HepG2 (cell line): ENCODE results near the gene ZPR1. TPM values are rescaled to one million over a fixed set of nuclear protein-coding genes. Genes with fewer than 3 reads are reported as not detected.

Source experiments
- ATF7 ChIP-seq, 2 experiments: fragments of 450-650 bp in 1 of 2; sonication (generic) in 1 of 2; formaldehyde crosslinking in 1 of 2; IDR thresholded peaks; 2 replicates each; pipeline versions ENCODE4 v1.4.0 to v1.6.1; 2016 to 2020; ENCODE audit warnings: antibody characterized with exemption in 1 of 2, mild to moderate bottlenecking in 1 of 2, missing genetic modification reagents in 1 of 2
- CCAR2 ChIP-seq: fragments of 200-400 bp; formaldehyde crosslinking; optimal IDR thresholded peaks from 2 replicates; pipeline ENCODE3; 2018; ENCODE audit warnings: low read depth, mild to moderate bottlenecking, low read length, moderate library complexity
- EHMT2 ChIP-seq: fragments of 200-600 bp; sonication (generic); IDR thresholded peaks from 2 replicates; pipeline ENCODE4 v1.7.0; 2017; ENCODE audit warnings: antibody characterized with exemption, low read depth, low read length, borderline replicate concordance
- EP300 ChIP-seq, 3 experiments: sonication (generic) in 1 of 3; formaldehyde crosslinking in 1 of 3; IDR thresholded peaks; 2 replicates each; pipeline versions ENCODE4 v1.5.1 to v1.6.1; 2011 to 2020; ENCODE audit warnings: low read depth in 2 of 3, low read length in 2 of 3, borderline replicate concordance in 1 of 3, improper control_type of control experiment in 1 of 3, mild to moderate bottlenecking in 1 of 3, missing genetic modification reagents in 1 of 3, moderate library complexity in 1 of 3
- HNF1A ChIP-seq, 2 experiments: sonication (generic) in 1 of 2; formaldehyde crosslinking in 1 of 2; IDR thresholded peaks; 2 replicates each; pipeline versions ENCODE4 v1.4.0 to v1.6.1; 2016 to 2020; ENCODE audit warnings: borderline replicate concordance in 1 of 2, low read depth in 1 of 2, mild to moderate bottlenecking in 1 of 2, missing genetic modification reagents in 1 of 2
- LBX2 ChIP-seq: sonication (generic); formaldehyde crosslinking; IDR thresholded peaks from 2 replicates; pipeline ENCODE4 v1.5.0; 2020; ENCODE audit warnings: missing genetic modification reagents, mild to moderate bottlenecking, borderline replicate concordance
- MYC ChIP-seq: sonication (generic); formaldehyde crosslinking; IDR thresholded peaks from 2 replicates; pipeline ENCODE4 v1.9.0; 2021; ENCODE audit warnings: missing genetic modification reagents, borderline replicate concordance
- NAIF1 ChIP-seq: sonication (generic); formaldehyde crosslinking; IDR thresholded peaks from 2 replicates; pipeline ENCODE4 v1.5.0; 2020; ENCODE audit warnings: mild to moderate bottlenecking, missing genetic modification reagents, borderline replicate concordance
- NCOA5 ChIP-seq: sonication (generic); formaldehyde crosslinking; IDR thresholded peaks from 2 replicates; pipeline ENCODE4 v1.4.0; 2020; ENCODE audit warnings: missing genetic modification reagents
- NFKBIZ ChIP-seq: IDR thresholded peaks from 2 replicates; pipeline ENCODE4 v1.6.1; 2018; ENCODE audit warnings: missing genetic modification reagents, missing compliant biosample characterization
- PBX2 ChIP-seq: IDR thresholded peaks from 2 replicates; pipeline ENCODE4 v1.6.1; 2016; ENCODE audit warnings: control low read depth
- POLR2AphosphoS2 ChIP-seq: IDR thresholded peaks from 2 replicates; pipeline ENCODE4 v1.6.1; 2011; ENCODE audit warnings: low read depth, low read length, improper control_type of control experiment
- RFX5 ChIP-seq: IDR thresholded peaks from 2 replicates; pipeline ENCODE4 v1.6.1; 2011; ENCODE audit warnings: low read depth, low read length, improper control_type of control experiment
- SATB2 ChIP-seq: sonication (generic); formaldehyde crosslinking; IDR thresholded peaks from 2 replicates; pipeline ENCODE4 v1.5.0; 2020; ENCODE audit warnings: missing genetic modification reagents
- SPEN ChIP-seq: sonication (generic); formaldehyde crosslinking; IDR thresholded peaks from 2 replicates; pipeline ENCODE4 v1.5.1; 2020; ENCODE audit warnings: low read depth, mild to moderate bottlenecking, missing genetic modification reagents
- ZEB1 ChIP-seq: IDR thresholded peaks from 2 replicates; pipeline ENCODE4 v1.6.1; 2012; ENCODE audit warnings: mild to moderate bottlenecking, low read depth, inconsistent platforms; ENCODE audit not compliant: insufficient replicate concordance
- ZNF121 ChIP-seq: sonication (generic); formaldehyde crosslinking; IDR thresholded peaks from 2 replicates; pipeline ENCODE4 v1.5.0; 2020; ENCODE audit warnings: mild to moderate bottlenecking, missing genetic modification reagents
- ZNF225 ChIP-seq: sonication (generic); formaldehyde crosslinking; IDR thresholded peaks from 2 replicates; pipeline ENCODE4 v1.4.0; 2020; ENCODE audit warnings: mild to moderate bottlenecking, missing genetic modification reagents
- ZNF275 ChIP-seq: sonication (generic); formaldehyde crosslinking; IDR thresholded peaks from 2 replicates; pipeline ENCODE4 v1.8.0; 2022; ENCODE audit warnings: missing genetic modification reagents, mild to moderate bottlenecking, inconsistent platforms, borderline replicate concordance
- ZNF343 ChIP-seq: sonication (generic); formaldehyde crosslinking; IDR thresholded peaks from 2 replicates; pipeline ENCODE4 v1.4.0; 2020; ENCODE audit warnings: mild to moderate bottlenecking, missing genetic modification reagents
- ZNF781 ChIP-seq: sonication (generic); formaldehyde crosslinking; IDR thresholded peaks from 2 replicates; pipeline ENCODE4 v1.5.1; 2020; ENCODE audit warnings: borderline replicate concordance, mild to moderate bottlenecking, missing genetic modification reagents; ENCODE audit errors: not compliant biosample characterization
- polyA plus RNA-seq, 8 experiments: library from polyadenylated mRNA; depleted of rRNA in 3 of 8; stranded (reverse) in 7 of 8; unstranded in 1 of 8; fragments of >200 nt; fragmentation: Illumina TruSeq in 4 of 8; extraction: Trizol in 4 of 8; gene quantifications; 2 replicates each; pipeline versions ENCODE4 v1.2.1 to v1.2.3, GENCODE V29; 2011 to 2016; ENCODE audit warnings: low read depth in 4 of 8, missing spikeins in 1 of 8, mixed read lengths in 1 of 8; ENCODE audit not compliant: insufficient read depth in 1 of 8
- total RNA-seq, 5 experiments: library from RNA; depleted of rRNA; stranded (reverse); fragments of >200 nt; fragmentation: Illumina TruSeq; extraction: Trizol; gene quantifications; 2 replicates each; pipeline ENCODE4 v1.2.3, GENCODE V29; 2016; ENCODE audit warnings: low read depth in 1 of 5

The ZPR1 gene
- total and polyA plus RNA-seq, 2 of the 13 experiments (the other 11 are each of a cell fraction or from before 2014, with no cell fraction given): 40.0 to 79.3 TPM

GRCh38 chr11:116772443-116773202 is 15.2 kb downstream of the ZPR1 start, which contains the start of gene BUD13 (continued):
- no peak; a peak in 1 of 4 replicates for TF ChIP-seq EP300 (IDR thresholded peaks at IDR 0.05; ENCODE audit: low read depth in 2 of 2, low read length in 2 of 2)
- peak; percentile 37; the same call in 1 of the 2 replicates for TF ChIP-seq EP300 (CRISPR knock-in tag; IDR thresholded peaks at IDR 0.05; ENCODE audit: borderline replicate concordance)
- peak; percentile 95 for TF ChIP-seq ZNF343 (CRISPR knock-in tag)
- TF ChIP-seq ZEB1: peak; percentile 26
- peak; percentile 49; the same call in 1 of the 2 replicates for TF ChIP-seq NAIF1 (CRISPR knock-in tag)
- no peak for TF ChIP-seq NCOA5
- peak; percentile 79; the same call in 1 of the 2 replicates for TF ChIP-seq NFKBIZ (CRISPR knock-in tag)
- TF ChIP-seq EHMT2: no peak
- TF ChIP-seq RFX5: no peak
- peak; percentile 95 for TF ChIP-seq SPEN (CRISPR knock-in tag)
- TF ChIP-seq HNF1A (IDR thresholded peaks at IDR 0.05; ENCODE audit: low read depth): no peak
- TF ChIP-seq HNF1A (CRISPR knock-in tag; IDR thresholded peaks at IDR 0.05; ENCODE audit: borderline replicate concordance): peak; percentile 84
- no peak for TF ChIP-seq PBX2 (CRISPR knock-in tag)
- TF ChIP-seq POLR2AphosphoS2: no peak
- TF ChIP-seq ZNF275: no peak
- peak; percentile 84; the same call in 1 of the 2 replicates for TF ChIP-seq MYC (CRISPR knock-in tag)
- TF ChIP-seq ZNF781 (CRISPR knock-in tag): no peak
- no peak for TF ChIP-seq CCAR2
- TF ChIP-seq LBX2 (CRISPR knock-in tag): no peak
- TF ChIP-seq ZNF121 (CRISPR knock-in tag): peak; percentile 27; the same call in 1 of the 2 replicates
- peak; percentile 48; the same call in 1 of the 2 replicates for TF ChIP-seq ZNF225
- peak; percentile 65 for TF ChIP-seq SATB2 (CRISPR knock-in tag)
- no peak for TF ChIP-seq ATF7 (IDR thresholded peaks at IDR 0.05)
- TF ChIP-seq ATF7 (CRISPR knock-in tag; IDR thresholded peaks at IDR 0.05): no peak
